Suprapubic skin (tissue), 3 donors: ENCODE results near the gene CCT7.

Experiments
- CTCF ChIP-seq, 2 donors: fragments of 200-600 bp in 1 of 2; fragments of 450-650 bp in 1 of 2; sonication (generic) in 1 of 2; IDR thresholded peaks; one replicate each; pipeline ENCODE4 v1.5.1; 2016 to 2019; ENCODE audit warnings: antibody characterized with exemption in 2 of 2, mild to moderate bottlenecking in 1 of 2, moderate library complexity in 1 of 2
- POLR2AphosphoS5 ChIP-seq, 3 donors: sonication (generic); formaldehyde crosslinking; IDR thresholded peaks; one replicate each; pipeline ENCODE4 v1.6.1; 2017; ENCODE audit warnings: antibody characterized with exemption in 3 of 3

GRCh38 chr2:73255007-73255644 is 21.0 kb downstream of the CCT7 start:
- TF ChIP-seq CTCF (IDR thresholded peaks at IDR 0.05) (no peak), POLR2AphosphoS5 (IDR thresholded peaks at IDR 0.05) (no peak)
